H1 (cell line): ENCODE measurements around the gene MARCHF9.
A peak's percentile ranks its signal among the peaks of the same experiment; 100 is the strongest.

Experiments used
- EP300 ChIP-seq, 2 experiments: IDR thresholded peaks; 1 replicate in 1 of 2; 2 replicates in 1 of 2; pipeline ENCODE4 v1.6.1; 2011 to 2012; ENCODE audit warnings: low read depth in 2 of 2, low read length in 2 of 2, mild to moderate bottlenecking in 2 of 2, borderline replicate concordance in 1 of 2, inconsistent platforms in 1 of 2, moderate library complexity in 1 of 2
- EZH2 ChIP-seq: fragments of 200-600 bp; sonication (generic); IDR thresholded peaks from 2 replicates; pipeline ENCODE4 v1.7.1; 2012; ENCODE audit warnings: low read depth, mild to moderate bottlenecking, moderate library complexity, low read length, inconsistent platforms; ENCODE audit not compliant: severe bottlenecking
- GABPA ChIP-seq: IDR thresholded peaks from 2 replicates; pipeline ENCODE4 v1.6.1; 2011; ENCODE audit warnings: mild to moderate bottlenecking, low read length, moderate library complexity, borderline replicate concordance; ENCODE audit not compliant: insufficient read depth
- POLR2A ChIP-seq, 2 experiments: IDR thresholded peaks; 1 replicate in 1 of 2; 2 replicates in 1 of 2; pipeline ENCODE4 v1.6.1; 2011; ENCODE audit warnings: low read depth in 2 of 2, low read length in 2 of 2, mild to moderate bottlenecking in 2 of 2; ENCODE audit errors: control extremely low read depth in 1 of 2
- POLR2AphosphoS5 ChIP-seq: IDR thresholded peaks from 2 replicates; pipeline ENCODE4 v1.6.1; 2011; ENCODE audit warnings: low read depth, low read length
- RAD21 ChIP-seq, 2 experiments: IDR thresholded peaks in 1 of 2; conservative IDR thresholded peaks in 1 of 2; 2 replicates each; pipeline ENCODE4 v1.6.1; 2011; ENCODE audit warnings: low read depth in 2 of 2, low read length in 2 of 2, improper control_type of control experiment in 1 of 2, inconsistent platforms in 1 of 2, mild to moderate bottlenecking in 1 of 2, moderate library complexity in 1 of 2
- RFX5 ChIP-seq: IDR thresholded peaks from 2 replicates; pipeline ENCODE4 v1.6.1; 2011; ENCODE audit warnings: low read depth, low read length, improper control_type of control experiment, borderline replicate concordance
- SIN3A ChIP-seq, 2 experiments: IDR thresholded peaks in 1 of 2; conservative IDR thresholded peaks in 1 of 2; 2 replicates each; pipeline ENCODE4 v1.6.1; 2011 to 2012; ENCODE audit warnings: low read length in 2 of 2, improper control_type of control experiment in 1 of 2, low read depth in 1 of 2, mild to moderate bottlenecking in 1 of 2
- TEAD4 ChIP-seq: IDR thresholded peaks from 2 replicates; pipeline ENCODE4 v1.6.1; 2012; ENCODE audit warnings: low read depth, low read length, inconsistent platforms, mixed read lengths
- TF ChIP-seq, protein P1 (sequence below), 3 experiments: IDR thresholded peaks; 1 replicate in 2 of 3; 2 replicates in 1 of 3; pipeline versions ENCODE4 v1.5.1 to v1.6.1; 2011; ENCODE audit warnings: low read length in 3 of 3, mild to moderate bottlenecking in 3 of 3, inconsistent platforms in 2 of 3, low read depth in 1 of 3, moderate library complexity in 1 of 3; ENCODE audit not compliant: insufficient read depth in 1 of 3; ENCODE audit errors: control extremely low read depth in 1 of 3
- TF ChIP-seq, protein P2 (sequence below): IDR thresholded peaks from 2 replicates; pipeline ENCODE4 v1.6.1; 2011; ENCODE audit warnings: low read depth, mild to moderate bottlenecking, low read length; ENCODE audit not compliant: insufficient read depth

DNA sequence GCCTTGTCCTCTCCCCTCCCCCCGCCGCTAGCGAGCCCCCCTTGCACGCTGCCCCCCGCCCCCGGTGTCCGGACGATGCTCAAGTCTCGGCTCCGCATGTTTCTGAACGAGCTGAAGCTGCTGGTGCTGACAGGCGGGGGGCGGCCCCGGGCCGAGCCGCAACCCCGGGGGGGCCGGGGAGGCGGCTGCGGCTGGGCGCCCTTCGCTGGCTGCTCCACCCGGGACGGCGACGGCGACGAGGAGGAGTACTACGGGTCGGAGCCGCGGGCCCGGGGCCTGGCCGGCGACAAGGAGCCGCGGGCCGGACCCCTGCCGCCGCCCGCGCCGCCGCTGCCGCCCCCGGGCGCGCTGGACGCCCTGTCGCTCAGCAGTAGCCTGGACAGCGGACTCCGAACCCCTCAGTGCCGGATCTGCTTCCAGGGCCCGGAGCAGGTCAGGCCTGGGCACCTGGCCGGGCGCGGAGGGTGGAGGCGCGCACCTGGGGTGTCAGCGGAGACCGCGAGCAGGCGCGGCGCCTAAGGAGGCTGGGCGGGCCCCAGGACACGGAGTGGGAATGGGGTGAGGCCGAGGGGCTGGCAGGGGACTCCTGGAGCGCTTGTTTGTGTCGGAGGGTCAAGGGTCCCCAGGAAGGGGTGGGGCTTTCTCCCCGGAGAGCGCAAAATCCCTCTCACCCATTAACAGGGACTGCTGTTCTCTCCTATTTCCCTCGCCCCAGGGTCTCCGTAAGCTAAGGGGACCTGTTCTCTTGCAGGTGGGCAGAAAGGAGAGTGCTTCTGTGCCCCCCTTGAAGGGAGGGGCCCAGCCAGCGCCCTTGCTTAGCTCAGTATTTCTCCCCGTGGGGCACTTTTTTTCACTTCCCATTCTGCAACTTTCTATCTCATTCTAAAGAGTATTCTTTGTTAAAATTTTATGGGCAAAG lies 810 bp downstream of the MARCHF9 start:
- TF ChIP-seq POLR2A (IDR thresholded peaks at IDR 0.05; ENCODE audit: control extremely low read depth in 1 of 2, low read depth in 2 of 2, low read length in 2 of 2) (no peak), TEAD4 (no peak), EP300 (IDR thresholded peaks at IDR 0.05; ENCODE audit: borderline replicate concordance in 1 of 2, low read depth in 2 of 2, low read length in 2 of 2) (no peak), SIN3A (conservative IDR thresholded peaks at IDR 0.05 in 1 of 2, IDR thresholded peaks at IDR 0.05 in 1 of 2; ENCODE audit: low read depth in 1 of 2, low read length in 2 of 2) (0 out of 4 replicates have a peak, but pooled peaks of 1 of the 2 experiments have one; percentile 51), GABPA (no peak), EZH2 (peak; percentile 69), RAD21 (IDR thresholded peaks at IDR 0.05 in 1 of 2, conservative IDR thresholded peaks at IDR 0.05 in 1 of 2; ENCODE audit: low read depth in 2 of 2, low read length in 2 of 2) (no peak), RFX5 (no peak), POLR2AphosphoS5 (no peak)
- TF ChIP-seq, protein P1, sequence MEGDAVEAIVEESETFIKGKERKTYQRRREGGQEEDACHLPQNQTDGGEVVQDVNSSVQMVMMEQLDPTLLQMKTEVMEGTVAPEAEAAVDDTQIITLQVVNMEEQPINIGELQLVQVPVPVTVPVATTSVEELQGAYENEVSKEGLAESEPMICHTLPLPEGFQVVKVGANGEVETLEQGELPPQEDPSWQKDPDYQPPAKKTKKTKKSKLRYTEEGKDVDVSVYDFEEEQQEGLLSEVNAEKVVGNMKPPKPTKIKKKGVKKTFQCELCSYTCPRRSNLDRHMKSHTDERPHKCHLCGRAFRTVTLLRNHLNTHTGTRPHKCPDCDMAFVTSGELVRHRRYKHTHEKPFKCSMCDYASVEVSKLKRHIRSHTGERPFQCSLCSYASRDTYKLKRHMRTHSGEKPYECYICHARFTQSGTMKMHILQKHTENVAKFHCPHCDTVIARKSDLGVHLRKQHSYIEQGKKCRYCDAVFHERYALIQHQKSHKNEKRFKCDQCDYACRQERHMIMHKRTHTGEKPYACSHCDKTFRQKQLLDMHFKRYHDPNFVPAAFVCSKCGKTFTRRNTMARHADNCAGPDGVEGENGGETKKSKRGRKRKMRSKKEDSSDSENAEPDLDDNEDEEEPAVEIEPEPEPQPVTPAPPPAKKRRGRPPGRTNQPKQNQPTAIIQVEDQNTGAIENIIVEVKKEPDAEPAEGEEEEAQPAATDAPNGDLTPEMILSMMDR (IDR thresholded peaks at IDR 0.05; ENCODE audit: control extremely low read depth in 1 of 3, insufficient read depth in 1 of 3, low read depth in 1 of 3, low read length in 3 of 3) = no peak
- TF ChIP-seq, protein P2, sequence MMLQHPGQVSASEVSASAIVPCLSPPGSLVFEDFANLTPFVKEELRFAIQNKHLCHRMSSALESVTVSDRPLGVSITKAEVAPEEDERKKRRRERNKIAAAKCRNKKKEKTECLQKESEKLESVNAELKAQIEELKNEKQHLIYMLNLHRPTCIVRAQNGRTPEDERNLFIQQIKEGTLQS = no peak
